Dermis blood vessel endothelial cell (primary cell): ENCODE results near the gene SERPINI2. TPM values are rescaled to one million over a fixed set of nuclear protein-coding genes. Genes with fewer than 3 reads are reported as not detected.
"Not testable (repeated sequence)": the region's sequence is repeated elsewhere in the genome, so short reads cannot be mapped to it uniquely, and the experiment has no call there.

Experiments
- DNase-seq: peaks from one replicate; pipeline ENCODE4 v3.0.0; 2010
- total RNA-seq: library from RNA; depleted of rRNA; stranded (reverse); fragments of >200 nt; gene quantifications from 2 replicates; pipeline ENCODE4 v1.2.3, GENCODE V29; 2014

SERPINI2 gene
- total RNA-seq, 1 donor from 2014 or later, result not detected

DNA sequence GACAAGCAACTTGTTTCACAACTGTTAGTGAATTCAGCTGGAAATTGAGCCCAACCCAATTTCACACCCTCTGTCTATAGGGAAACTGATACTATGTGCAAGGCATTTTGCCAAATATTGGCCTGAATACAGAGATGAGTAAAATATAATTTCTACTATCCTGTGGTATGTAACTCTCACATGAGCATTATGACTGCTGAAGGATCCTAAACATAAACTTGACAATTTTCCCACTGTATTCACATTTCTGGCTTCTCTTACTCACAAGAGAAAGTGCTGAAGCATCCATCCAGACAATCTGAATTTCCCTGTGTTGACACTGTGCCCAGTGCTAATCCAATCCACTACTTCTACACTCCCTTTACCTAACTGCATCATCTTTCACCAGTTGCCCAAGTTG, 28.4 kb downstream of the SERPINI2 start:
- DNase-seq, result no peak

DNA sequence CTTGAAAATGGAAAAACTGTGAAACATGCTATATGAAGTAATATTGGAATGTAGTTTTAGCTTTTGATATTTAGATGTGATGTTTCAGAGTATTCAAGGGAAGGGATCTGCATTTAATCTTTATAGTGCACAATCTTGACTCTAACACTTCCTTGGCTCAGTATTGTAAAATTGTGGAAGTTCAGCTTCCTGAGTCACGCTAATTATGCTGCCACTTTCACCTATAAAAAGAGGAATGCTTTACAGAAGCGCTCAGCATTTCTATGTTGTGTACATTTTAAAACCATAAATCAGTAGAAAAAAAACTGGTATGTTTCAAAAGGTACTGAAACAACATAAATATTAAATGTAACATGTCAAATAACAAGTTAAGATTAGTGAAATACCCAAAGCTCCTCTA, 32.6 kb downstream of the SERPINI2 start:
- no peak for DNase-seq

DNA sequence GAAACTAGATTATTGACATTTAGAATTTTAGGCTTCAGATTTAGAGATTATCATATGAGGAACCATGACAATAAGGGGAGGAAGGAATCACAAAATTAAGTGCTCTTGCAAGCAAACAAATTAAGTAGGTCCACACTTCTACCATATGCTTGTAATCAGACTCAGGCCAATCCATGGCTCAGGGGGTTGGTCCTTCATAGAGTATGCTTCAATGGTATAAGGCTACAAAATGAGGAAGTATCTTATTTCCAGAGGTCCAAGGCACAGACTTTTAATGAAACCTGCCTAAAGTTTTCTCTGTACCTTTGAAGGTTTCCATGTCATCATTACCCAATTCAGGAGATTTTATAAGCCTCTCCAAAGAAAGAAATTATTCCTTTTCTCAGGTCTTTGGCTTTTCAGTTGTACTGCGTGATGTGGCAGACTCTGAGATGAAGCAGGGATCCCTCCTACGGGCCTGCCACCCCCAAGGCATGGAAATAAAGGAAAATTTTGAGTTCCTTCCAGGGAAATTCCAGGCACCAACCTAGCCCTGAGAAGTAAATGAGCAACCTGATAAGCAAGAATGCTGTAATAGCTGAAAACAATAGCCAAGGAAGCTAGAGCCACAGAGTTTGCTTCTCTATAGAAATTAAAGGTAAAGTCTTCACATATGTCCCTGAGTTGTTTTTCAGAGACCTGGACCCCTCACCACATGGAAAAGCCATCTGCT, 36.3 kb downstream of the SERPINI2 start:
- no peak for DNase-seq

DNA sequence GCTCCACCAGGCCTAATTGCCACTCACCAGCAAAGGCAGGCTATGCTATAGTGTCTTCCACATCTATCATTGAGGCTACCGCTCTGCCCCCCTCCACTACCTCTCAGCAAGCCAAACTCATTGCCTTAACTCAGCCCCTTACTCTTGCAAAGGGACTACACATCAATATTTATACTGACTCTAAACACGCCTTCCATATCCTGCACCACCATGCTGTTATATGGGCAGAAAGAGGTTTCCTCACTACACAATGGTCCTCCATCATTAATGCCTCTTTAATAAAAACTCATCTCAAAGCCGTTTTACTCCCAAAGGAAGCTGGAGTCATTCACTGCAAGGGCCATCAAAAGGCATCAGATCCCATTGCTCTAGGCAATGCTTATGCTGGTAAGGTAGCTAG, 46.9 kb downstream of the SERPINI2 start:
- not testable (repeated sequence) for DNase-seq

DNA sequence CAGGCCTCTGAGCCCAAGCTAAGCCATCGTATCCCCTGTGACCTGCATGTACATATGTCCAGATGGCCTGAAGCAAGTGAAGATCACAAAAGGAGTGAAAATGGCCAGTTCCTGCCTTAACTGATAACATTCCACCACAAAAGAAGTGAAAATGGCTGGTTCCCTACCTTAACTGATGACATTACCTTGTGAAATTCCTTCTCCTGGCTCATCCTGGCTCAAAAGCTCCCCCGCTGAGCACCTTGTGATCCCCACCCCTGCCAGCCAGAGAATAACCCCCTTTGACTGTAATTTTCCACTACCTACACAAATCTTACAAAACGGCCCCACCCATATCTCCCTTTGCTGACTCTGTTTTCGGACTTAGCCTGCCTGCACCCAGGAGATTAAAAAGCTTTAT, 51.4 kb downstream of the SERPINI2 start:
- DNase-seq, result not testable (repeated sequence)

DNA sequence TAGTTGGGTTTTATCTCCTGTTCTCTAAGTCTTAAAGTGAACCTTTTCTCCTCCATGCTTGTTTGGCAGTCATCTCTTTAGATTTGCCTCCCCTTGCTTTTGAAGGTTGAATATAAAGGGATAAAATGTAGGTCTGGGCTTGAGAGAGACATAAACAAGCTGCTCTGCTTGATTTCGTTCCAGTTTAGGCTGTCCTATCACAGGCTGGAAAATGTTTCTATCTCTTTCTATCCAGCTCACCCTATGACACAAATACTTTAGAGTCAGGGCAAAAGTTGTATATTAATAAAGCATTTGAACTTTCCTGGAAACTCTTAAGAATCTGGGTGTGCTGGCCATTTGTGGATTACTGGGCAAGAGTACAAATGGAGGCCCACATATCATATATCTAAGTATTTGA, 64.2 kb downstream of the SERPINI2 start:
- no peak for DNase-seq

DNA sequence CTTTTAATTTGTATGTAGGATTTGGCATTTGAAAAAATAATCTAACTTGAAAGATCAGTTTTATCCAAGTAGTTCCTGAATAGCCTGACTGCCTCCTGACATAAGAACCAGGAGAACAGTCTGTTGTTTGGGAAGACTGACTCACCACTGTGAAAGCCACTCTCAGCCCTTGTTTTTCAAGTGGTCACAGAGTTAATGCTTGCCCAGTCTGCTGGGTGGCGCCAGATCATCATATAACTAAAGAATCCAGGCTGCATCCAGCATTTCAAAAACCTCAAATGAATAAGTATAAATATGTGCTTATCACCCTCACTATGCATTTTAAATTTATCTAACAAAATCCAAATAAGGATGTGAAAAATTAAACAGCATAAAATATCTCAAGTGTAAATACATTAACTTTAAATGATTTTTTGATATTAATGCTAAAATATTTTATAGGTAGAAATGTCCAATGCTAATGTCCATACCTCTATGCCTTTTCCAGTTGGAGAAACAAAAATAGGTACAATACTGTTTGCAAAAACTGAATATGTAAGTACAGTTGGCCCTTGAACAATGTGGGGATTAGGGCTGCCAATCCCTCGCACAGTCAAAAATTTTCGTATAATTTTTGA, 66.9 kb downstream of the SERPINI2 start:
- peak; percentile 32 for DNase-seq

DNA sequence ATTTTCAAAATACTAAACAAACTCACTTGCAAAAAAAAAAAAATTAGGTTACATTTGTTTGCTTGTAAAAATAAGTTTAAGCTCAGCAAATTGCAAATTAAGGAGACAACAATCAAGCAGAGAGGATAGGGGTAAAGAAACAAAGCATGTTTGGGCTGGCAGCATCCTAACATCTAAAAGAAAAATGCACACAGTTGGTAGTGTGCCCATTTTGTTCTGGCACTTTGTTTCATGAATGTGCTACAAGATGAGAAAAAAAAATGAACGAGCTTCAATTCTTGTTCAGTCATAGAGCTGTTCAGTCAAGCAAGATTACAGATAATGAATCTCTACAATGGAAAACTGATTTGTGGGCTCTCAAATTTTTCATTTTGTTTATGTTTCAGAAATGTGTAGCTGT, 76.0 kb downstream of the SERPINI2 start:
- DNase-seq, result no peak

DNA sequence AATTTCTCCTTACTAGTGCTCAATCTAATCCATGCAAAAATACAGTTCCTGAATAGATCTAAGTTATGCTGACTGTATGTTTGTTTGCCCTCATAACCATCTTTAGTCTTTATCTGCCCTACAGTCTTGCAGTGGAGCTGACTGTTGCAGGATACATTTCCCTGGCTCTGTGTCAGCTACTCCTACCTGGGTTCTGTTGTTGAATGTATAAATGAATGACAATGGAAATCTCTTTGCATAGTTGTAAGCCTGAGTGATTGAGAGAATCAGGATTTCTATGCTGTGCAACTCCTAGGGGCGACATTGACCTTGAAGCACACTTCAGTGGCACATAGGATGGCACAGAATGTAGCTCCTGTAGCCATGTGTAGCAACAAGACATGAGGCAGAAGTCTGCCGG, 77.8 kb downstream of the SERPINI2 start:
- DNase-seq, result no peak

DNA sequence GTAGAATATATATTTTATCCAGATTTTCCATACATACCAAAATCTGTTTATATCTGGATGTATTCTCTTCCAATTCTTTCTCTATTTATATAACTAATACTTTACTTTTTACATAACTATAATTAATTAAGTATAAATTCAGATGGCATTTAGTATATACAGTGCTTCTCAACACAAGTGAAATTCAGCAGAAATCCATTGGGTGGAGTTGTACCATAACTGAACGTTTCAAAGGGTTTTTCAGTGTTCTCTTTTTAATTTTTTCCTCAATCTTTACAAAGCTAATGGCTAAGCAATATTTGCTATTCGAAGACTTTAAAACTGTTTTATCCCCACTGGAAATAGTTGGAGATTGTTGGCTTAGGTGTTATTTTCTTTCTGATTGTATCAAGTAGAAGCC, 79.8 kb downstream of the SERPINI2 start:
- DNase-seq, result no peak

Other genes with a start within 250 kb of the SERPINI2 start
- gene ZBBX, start 93.7 kb downstream of the SERPINI2 start, total RNA-seq, result 0.05 TPM in 1 of 2 replicates, not detected in the other
- 0.09 and 0.51 TPM in 2 replicates for gene WDR49, start 179.9 kb upstream of the SERPINI2 start, total RNA-seq